DMS114 treated with DMSO at 0.1 percent for 48 hours (cell line): ENCODE results near the gene PNPLA5.
"Not testable (repeated sequence)": the region's sequence is repeated elsewhere in the genome, so short reads cannot be mapped to it uniquely, and the experiment has no call there.

Experiments used
- DNase-seq: peaks from one replicate; lab custom pipeline; 2025; ENCODE audit not compliant: unreplicated experiment; lab: John Stamatoyannopoulos, UW

The PNPLA5 gene

GRCh38 chr22:43903033-43903432, 11.2 kb upstream of the PNPLA5 start:
- not testable (repeated sequence) for DNase-seq

DNA sequence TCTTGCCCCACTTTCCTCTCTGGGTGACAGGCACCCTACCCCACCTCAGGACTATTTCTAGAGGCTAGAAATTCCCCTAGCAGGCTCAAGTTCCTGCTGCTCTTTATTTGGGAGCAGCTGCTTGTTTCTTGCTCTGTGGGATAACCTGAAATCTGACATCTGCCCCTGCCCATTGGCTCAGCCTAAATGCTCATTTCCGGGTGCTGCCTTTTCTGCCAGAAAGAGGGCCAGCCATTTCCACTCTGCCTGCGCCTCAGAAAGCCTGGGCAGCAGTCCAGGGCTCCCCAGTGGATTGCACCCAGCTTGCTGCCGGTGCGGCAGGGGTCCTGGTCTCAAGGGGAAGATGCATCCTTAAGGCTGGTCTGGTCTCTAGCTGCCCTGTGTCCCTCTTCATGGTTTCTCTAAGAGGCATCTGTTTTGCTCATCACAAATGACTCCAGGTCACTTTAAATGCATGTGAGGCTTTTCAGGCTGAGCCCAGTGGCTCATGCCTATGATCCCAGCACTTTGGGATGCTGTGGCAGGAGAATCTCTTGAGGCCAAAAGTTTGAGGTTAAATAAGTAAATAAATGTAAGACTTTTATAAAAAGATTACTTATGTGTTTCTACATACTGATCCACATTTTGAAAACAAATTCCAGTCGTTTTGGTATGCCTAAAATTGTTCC, 10.3 kb upstream of the PNPLA5 start:
- no peak for DNase-seq

DNA sequence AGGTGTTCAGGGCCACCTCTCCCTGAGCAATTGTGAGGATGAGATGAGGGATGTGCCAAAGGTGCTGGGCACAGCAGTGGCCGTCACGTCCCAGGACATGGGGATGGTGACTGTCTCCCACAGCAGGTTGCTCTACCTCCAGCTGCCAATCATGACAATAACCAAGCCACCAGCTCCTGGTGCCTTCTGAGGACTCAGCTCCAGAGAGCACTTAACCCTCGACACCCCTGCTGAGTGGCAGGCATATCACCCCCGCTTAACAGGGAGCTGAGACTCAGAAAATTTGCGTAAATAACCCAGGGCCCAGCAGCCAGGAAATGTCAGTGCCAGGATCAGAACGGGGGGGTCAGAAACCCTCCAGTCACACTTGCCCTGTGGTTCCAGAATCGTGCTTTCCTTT, 8.4 kb upstream of the PNPLA5 start:
- DNase-seq, result no peak

DNA sequence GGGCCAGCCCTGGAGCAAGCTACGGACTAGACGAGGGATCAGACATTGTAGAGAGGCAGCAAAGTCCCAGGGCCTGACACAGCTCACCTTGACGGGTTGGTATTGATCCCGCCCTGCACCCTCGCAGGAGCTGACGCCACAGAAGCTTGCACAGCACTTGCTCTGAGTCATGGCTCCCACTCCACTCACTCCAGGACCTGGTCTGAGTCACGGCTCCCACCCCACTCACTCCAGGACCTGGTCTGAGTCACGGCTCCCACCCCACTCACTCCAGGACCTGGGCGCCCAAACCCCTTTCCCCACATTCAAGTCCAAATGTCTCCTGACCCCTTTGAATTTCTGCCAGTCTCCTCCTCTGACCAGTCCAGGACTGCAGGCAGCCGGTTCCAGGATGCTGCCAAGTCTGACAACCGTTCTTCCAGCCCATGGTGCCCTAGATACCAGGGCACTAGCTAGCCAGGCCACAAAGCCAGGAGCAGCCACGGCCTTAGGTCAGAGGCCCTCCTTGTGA, 6.0 kb upstream of the PNPLA5 start:
- DNase-seq, result no peak

DNA sequence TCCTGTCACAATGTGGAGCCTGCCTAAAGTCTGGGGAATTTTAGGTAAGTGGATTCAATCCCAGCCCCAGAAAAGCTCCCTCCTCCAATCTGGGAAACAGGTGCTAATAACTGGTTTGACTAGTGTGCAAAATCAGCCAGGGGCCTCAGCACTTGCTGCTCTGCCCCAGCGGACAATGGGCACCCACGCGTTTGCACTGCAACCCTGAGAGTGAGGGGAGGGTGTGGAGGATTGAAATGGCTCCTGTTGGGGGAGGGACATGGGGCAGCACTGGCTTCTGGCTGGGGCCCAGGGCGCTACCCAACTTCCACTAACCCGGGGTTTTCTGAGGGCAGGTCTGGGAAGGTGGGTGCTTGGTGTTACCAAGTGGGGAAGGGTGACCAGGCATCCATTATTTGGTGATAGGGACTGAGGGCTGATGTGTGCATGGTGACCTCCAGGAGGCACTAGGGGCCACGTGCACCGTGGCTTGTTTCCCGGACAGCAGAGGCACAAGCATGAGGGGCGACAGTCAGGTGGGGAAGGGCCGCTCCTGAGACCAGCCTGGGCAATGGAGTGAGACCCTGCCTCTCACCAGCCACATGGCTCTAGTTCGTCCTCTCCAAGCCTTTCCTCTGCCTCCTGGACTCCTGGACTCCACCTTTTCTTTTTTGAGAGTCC, 4.3 kb upstream of the PNPLA5 start:
- no peak for DNase-seq

DNA sequence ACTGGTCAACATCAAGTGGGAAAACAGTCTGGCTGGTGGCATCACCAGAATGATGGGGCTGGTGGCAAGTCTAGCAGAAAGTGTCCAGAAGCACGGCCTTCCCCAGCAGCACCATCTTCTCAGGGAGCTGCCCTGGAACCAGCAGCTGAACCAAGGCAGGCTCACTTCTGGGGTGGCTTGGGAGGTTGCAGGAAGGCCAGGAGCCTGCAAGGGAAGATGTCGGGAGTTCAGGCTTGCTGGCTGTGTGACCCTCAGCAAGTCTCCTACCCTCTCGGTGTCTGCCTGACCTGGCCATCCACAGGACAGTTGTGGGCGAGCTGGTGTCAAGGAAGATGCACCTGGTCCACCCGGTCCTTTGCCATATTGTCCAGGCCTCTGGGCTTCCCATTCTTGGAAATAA, 2.3 kb upstream of the PNPLA5 start:
- no peak for DNase-seq

GRCh38 chr22:43893266-43893665, 1.5 kb upstream of the PNPLA5 start:
- no peak for DNase-seq

GRCh38 chr22:43892183-43892894, 526 bp upstream of the PNPLA5 start:
- DNase-seq, result no peak

GRCh38 chr22:43890901-43891331, 897 bp downstream of the PNPLA5 start:
- no peak for DNase-seq

DNA sequence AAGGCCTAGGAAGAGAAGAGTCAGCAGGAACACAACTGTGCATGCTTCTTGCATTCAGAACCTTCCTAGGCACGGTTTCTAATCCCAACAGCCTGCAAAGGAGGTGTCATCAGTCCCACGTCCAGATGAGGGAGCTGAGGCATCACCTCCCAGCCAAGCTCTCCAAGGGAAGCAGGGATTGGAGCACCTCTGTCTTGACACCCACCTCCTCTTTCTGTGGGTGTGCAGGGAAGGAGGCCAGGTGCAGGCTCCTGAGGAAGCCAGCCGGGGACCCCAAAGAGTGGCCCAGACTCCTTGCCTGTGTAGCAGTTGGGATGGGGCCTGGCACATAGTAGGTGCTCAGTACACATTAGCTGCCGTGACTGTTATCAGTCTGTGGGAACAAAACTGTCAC, 2.0 kb downstream of the PNPLA5 start:
- DNase-seq, result no peak

- DNase-seq, result no peak
Observed at GRCh38 chr22:43889201-43889859, 2.5 kb downstream of the PNPLA5 start.

GRCh38 chr22:43888740-43889139, 3.1 kb downstream of the PNPLA5 start:
- no peak for DNase-seq

- DNase-seq, result no peak
Observed at GRCh38 chr22:43887391-43887790, 4.4 kb downstream of the PNPLA5 start.

GRCh38 chr22:43886231-43886630, 5.6 kb downstream of the PNPLA5 start:
- DNase-seq, result no peak

DNA sequence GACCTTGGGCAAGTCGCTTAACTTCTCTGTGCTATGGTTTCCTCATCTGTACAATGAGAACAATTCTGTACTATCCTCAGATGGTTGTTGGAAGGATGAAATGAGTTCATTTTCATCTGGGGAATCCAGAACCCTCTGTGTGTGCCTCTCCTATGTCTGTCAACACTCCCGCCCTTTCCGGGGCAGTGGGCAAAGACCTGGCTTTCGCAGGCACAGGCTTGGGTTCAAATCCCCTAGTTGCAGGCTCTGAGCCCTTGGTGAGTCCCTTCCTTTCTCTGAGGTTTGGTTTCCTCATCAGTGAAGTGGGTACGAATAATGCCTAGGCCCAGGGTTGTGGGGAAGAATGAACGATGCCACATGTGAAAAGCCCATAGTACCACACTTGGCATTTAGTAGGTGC, 6.0 kb downstream of the PNPLA5 start:
- no peak for DNase-seq

DNA sequence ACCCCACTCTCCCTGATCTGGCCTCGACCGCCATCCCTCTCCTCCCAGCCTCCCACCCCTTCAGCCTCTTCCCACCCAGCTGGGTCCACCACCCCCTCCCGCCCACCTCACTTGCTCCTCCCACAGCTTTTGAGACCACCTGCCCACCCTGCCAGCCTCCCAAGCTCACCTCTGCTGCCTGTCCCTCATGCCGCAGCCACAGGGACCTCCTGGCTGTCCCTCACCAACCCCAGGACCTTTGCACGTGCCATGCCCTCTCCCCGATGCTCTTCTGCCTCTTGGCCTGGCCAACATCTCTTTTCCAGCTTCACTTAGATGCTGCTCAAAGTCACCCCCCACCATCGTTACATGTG, 6.5 kb downstream of the PNPLA5 start:
- no peak for DNase-seq

DNA sequence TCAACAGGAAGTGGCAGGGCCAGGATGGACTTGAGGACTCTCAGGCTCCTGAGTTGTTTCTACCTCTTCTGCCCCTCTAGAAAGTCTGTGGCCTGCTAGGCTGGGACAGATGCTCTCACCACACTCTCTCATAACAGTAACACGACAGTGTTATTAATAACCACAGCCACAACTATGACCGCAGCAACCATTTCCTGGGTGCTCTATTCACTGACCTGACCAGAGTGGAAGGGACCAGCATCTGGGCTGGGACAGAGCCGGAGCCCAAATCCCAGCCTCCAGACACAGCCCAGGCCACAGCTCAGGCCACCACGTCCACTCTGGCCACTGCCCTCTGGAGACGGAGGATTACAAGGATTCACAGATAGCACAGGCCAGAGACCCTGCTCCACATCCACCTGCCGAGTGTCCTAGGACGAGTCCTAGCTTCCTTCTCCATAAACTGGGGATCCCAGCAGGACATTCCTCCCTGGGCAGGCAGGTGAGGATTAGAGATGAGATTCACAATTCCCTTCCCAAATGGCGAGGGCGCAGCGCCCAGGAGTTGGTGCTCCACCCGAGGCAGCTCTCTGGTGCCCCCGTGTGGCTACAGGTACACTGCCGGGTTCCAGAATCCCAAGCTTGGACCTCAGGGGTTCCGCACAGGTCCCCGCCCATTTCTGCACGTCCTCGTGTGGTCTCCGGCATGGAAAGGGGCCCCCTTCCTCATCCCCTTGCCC, 7.1 kb downstream of the PNPLA5 start:
- DNase-seq, result peak; percentile 19

GRCh38 chr22:43883719-43884415, 7.9 kb downstream of the PNPLA5 start:
- DNase-seq, result no peak

DNA sequence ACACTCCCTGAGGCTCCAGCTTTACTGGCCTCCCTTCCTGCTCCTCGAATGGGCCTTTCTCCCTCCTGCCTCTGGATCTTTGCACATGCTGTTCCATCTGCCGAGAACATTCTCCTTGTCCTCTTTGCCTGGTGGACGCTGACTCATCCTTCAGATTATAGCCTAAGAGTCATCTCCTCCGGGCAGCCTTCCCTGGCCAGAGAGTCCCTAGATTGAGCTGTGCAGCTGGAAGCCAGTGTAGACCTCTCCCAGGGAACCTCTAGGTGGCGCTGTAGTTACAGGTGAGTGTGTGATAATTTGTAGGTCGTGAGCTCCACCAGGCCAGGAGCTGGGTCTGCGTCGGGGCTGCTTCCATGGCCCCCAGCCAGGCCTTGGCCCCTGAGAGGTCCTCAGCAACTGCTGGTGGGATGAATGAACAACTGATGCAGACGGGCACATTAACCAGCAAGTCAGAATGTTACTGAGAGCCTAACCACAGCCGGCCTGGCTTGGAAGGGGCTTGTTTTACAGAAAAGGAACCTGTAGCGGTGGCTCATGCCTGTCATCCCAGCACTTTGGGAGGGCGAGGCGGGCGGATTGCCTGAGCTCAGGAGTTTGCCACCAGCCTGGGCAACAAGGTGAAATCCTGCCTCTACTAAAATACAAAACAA, 8.7 kb downstream of the PNPLA5 start:
- peak; percentile 7 for DNase-seq
